ENCODE data around the gene SLPI. TPM values are rescaled to one million over a fixed set of nuclear protein-coding genes. Genes with fewer than 3 reads are reported as not detected.

The SLPI gene, protein sequence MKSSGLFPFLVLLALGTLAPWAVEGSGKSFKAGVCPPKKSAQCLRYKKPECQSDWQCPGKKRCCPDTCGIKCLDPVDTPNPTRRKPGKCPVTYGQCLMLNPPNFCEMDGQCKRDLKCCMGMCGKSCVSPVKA
- 1 to 10 TPM; 6.9 to 8.2 TPM for total RNA-seq
- 104 TPM for polyA plus RNA-seq (ENCODE audit: insufficient read depth, low read depth, low replicate concordance)
- long read RNA-seq, donor 1 = 0 reads
- long read RNA-seq, donor 2 = 0 reads

DNA sequence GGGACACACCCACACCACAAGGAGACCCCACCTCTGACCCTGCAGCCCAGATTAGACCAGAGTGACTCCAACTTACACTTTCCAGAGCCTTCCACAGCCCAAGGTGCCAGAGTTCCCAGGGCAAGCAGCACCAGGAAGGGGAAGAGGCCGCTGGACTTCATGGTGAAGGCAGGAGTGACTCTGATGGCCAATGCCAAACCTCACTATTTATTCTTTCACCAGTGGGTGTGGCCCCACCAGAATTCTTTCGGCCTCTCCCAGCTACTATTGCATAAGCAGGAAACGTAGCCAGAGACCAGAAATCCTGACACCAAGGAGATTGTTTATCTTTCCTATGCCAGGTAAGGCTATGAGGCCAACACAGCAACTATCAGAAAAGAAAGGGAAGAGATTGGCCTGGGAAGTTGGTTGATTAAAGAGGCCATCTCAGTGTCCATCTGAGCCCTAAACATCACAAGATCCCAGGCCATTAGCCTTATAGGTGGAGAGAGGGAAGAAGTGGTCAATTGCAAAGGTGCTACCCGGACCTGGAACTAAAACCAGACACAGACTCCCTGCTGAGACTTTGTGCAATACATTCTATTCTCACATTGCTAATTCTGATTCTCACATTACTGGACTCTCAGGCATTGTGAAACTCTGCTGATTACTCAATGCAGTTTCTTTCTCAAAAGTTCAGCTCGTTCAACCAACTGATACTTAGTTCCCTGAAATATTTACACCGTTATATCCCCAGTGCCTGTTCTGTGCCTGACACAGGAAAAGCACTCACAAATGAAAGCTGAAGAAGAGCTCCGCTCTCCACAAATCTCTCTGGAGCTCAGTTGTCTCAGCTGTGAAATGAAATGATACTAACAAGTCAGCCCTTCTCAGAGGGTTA lies at the start of gene SLPI:
SLPI (minus strand) TSS at position 182 of the 880 bp plus-strand sequence; CDS start at position 161, 21 bp downstream.
- TF ChIP-seq, protein P1, sequence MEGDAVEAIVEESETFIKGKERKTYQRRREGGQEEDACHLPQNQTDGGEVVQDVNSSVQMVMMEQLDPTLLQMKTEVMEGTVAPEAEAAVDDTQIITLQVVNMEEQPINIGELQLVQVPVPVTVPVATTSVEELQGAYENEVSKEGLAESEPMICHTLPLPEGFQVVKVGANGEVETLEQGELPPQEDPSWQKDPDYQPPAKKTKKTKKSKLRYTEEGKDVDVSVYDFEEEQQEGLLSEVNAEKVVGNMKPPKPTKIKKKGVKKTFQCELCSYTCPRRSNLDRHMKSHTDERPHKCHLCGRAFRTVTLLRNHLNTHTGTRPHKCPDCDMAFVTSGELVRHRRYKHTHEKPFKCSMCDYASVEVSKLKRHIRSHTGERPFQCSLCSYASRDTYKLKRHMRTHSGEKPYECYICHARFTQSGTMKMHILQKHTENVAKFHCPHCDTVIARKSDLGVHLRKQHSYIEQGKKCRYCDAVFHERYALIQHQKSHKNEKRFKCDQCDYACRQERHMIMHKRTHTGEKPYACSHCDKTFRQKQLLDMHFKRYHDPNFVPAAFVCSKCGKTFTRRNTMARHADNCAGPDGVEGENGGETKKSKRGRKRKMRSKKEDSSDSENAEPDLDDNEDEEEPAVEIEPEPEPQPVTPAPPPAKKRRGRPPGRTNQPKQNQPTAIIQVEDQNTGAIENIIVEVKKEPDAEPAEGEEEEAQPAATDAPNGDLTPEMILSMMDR (IDR thresholded peaks at IDR 0.05) = no peak
- TF ChIP-seq POLR2A (IDR thresholded peaks at IDR 0.05) = no peak
- H3K4me3 ChIP-seq = no peak within 1 kb of the TSS

GRCh38 chr20:45303586-45304463 lies 49.5 kb upstream of the SLPI start:
- H3K4me1 ChIP-seq = no peaks in the 10 kb centered on the region
- H3K9me3 ChIP-seq = no peaks in the 10 kb centered on the region
- no peaks in the 10 kb centered on the region for H3K36me3 ChIP-seq (ENCODE audit: low read depth, missing control alignments)
- no peaks in the 10 kb centered on the region for H3K27me3 ChIP-seq
- DNase-seq = no peak
- TF ChIP-seq POLR2A (IDR thresholded peaks at IDR 0.05) = no peak
- TF ChIP-seq, protein P1 (IDR thresholded peaks at IDR 0.05) = no peak
- no peak overlapping the region for H3K27ac ChIP-seq
- intact Hi-C loops (cut with DNase I; ENCODE audit: low total_unique reads) = no loop called here
- H3K4me3 ChIP-seq = no peak overlapping the region
- WGBS, 2 donors = 39 to 49% methylated on average over 14 to 46 of the region's 47 CpGs

More for the DNA sequence above, at the start of gene SLPI:
- intact Hi-C loops (cut with DNase I; ENCODE audit: low total_unique reads) = no loop called here
- Histone ChIP-seq H3K27me3 (no peaks in the 10 kb centered on the region), H3K36me3 (ENCODE audit: low read depth, missing control alignments) (no peaks in the 10 kb centered on the region), H3K27ac (no peak within 1 kb of the TSS), H3K4me1 (no peaks in the 10 kb centered on the region), H3K9me3 (no peaks in the 10 kb centered on the region)
- 63 to 65% methylated on average over 7 of the region's 7 CpGs for WGBS, 2 donors
- no peak for DNase-seq

DNA sequence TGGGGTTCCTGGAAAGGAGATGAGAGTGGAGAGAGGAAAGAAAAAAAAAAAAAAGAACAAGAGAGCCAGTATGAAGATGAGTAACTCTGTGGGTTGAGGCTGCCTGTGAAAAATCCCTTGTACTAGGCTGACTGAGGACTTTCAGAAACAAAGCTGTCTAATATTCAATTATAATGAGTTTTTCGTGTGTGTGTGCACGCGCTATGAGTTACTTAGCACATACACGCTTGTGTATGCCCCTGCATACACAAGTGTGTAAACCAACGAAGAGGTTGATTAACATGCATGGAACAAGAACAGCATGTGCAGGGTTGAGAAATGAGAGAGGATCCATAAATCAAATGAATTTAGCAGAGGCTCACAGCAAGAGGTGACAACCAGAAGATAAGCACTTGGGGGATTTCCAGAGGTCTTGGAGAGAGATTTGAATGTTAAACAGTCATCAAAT lies 47.5 kb upstream of the SLPI start:
- H3K27me3 ChIP-seq = no peaks in the 10 kb centered on the region
- H3K36me3 ChIP-seq (ENCODE audit: low read depth, missing control alignments) = no peaks in the 10 kb centered on the region
- H3K9me3 ChIP-seq = no peaks in the 10 kb centered on the region
- TF ChIP-seq POLR2A (IDR thresholded peaks at IDR 0.05) = no peak
- TF ChIP-seq, protein P1 (IDR thresholded peaks at IDR 0.05) = no peak
- no peak overlapping the region for H3K27ac ChIP-seq
- no peak overlapping the region for H3K4me3 ChIP-seq
- no peak for DNase-seq
- intact Hi-C loops (cut with DNase I; ENCODE audit: low total_unique reads) = no loop called here
- 73 to 77% methylated on average over 5 of the region's 5 CpGs for WGBS, 2 donors
- no peaks in the 10 kb centered on the region for H3K4me1 ChIP-seq

GRCh38 chr20:45300961-45301360 lies 46.6 kb upstream of the SLPI start:
- DNase-seq = no peak
- WGBS, 2 donors = 54 to 80% methylated on average over 1 to 4 of the region's 4 CpGs
- no peaks in the 10 kb centered on the region for H3K27me3 ChIP-seq

More at GRCh38 chr20:45300961-45301360, 46.6 kb upstream of the SLPI start:
- intact Hi-C loops (cut with DNase I; ENCODE audit: low total_unique reads) = no loop called here
- Histone ChIP-seq H3K27ac (no peak overlapping the region), H3K4me3 (no peak overlapping the region), H3K36me3 (ENCODE audit: low read depth, missing control alignments) (no peaks in the 10 kb centered on the region), H3K9me3 (no peaks in the 10 kb centered on the region), H3K4me1 (no peaks in the 10 kb centered on the region)
- TF ChIP-seq, protein P1 (IDR thresholded peaks at IDR 0.05) = peak in 1 of 3 experiments; percentile 18
- no peak for TF ChIP-seq POLR2A (IDR thresholded peaks at IDR 0.05)
